ENCODE data around the gene HOXC5.

HOXC5 gene

GRCh38 chr12:54032627-54033100 is at the start of gene HOXC5:
TSS of gene HOXC5 (plus strand) at chr12:54033050. CDS start at chr12:54033123, 73 bp downstream.
- FAIRE-seq = no peak

- FAIRE-seq = no peak
These were observed 49.3 kb upstream of the HOXC5 start for GRCh38 chr12:53983568-53983949.

GRCh38 chr12:53983950-53984572 is 48.8 kb upstream of the HOXC5 start:
- no peak for FAIRE-seq

- no peak for FAIRE-seq
These were observed 47.8 kb upstream of the HOXC5 start, which contains the start of gene HOXC10 for GRCh38 chr12:53984901-53985691. TSS of gene HOXC10 (plus strand) at chr12:53985146. CDS start at chr12:53985260, 114 bp downstream.

- FAIRE-seq = no peak
These were observed 47.2 kb upstream of the HOXC5 start for GRCh38 chr12:53985692-53985993.

GRCh38 chr12:53985994-53986685 is 46.7 kb upstream of the HOXC5 start:
- FAIRE-seq = no peak

- FAIRE-seq = no peak
These were observed 46.0 kb upstream of the HOXC5 start for GRCh38 chr12:53986686-53987483.

- no peak for FAIRE-seq
These were observed 45.0 kb upstream of the HOXC5 start for GRCh38 chr12:53987787-53988230.

GRCh38 chr12:53988541-53989226 is 44.2 kb upstream of the HOXC5 start:
- FAIRE-seq = no peak

- FAIRE-seq = no peak
These were observed 43.4 kb upstream of the HOXC5 start for GRCh38 chr12:53989227-53990113.

GRCh38 chr12:53990311-53991076 is 42.4 kb upstream of the HOXC5 start:
- no peak for FAIRE-seq

GRCh38 chr12:53991077-53991460 is 41.8 kb upstream of the HOXC5 start:
- FAIRE-seq = no peak

- FAIRE-seq = no peak
These were observed 40.4 kb upstream of the HOXC5 start for GRCh38 chr12:53992377-53992889.

GRCh38 chr12:53993162-53994008 is 39.5 kb upstream of the HOXC5 start:
- no peak for FAIRE-seq

- no peak for FAIRE-seq
These were observed 38.9 kb upstream of the HOXC5 start for GRCh38 chr12:53994009-53994263.

- no peak for FAIRE-seq
These were observed 38.4 kb upstream of the HOXC5 start for GRCh38 chr12:53994264-53995001.

GRCh38 chr12:53995002-53995377 is 37.9 kb upstream of the HOXC5 start:
- no peak for FAIRE-seq

GRCh38 chr12:53995378-53996239 is 37.2 kb upstream of the HOXC5 start:
- FAIRE-seq = no peak

All from colon (tissue), 2 donors.